WI38 (cell line): ENCODE results near the gene COL6A5.

Experiments
- H3K4me3 ChIP-seq: 2 replicates; pipeline ENCODE4 v1.5.1; 2011; ENCODE audit warnings: low read depth, mild to moderate bottlenecking, control low read depth, low read length
- TF ChIP-seq, protein P1 (sequence below): IDR thresholded peaks from 2 replicates; pipeline ENCODE4 v1.5.1; 2012; ENCODE audit warnings: low read depth, mild to moderate bottlenecking, control low read depth, low read length

COL6A5 gene

DNA sequence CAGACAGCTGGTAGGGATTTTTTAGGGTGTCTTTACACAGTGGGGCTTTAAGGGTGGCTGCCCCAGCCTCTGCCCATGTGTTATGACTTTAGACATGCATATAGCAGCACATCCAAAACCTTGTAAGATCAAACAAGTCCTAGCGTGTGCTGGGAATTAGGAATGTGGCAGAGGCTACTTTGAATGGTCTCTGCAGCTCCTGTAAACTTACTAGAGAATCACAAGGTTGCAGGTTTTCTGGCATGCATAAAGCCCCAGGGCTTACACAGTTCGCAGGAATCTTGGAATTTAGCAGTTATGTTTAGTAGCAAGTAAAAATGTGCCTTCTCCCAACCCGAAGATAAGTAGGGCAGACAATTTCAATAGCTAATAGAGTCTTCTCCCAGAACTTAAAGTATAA is 124.7 kb downstream of the COL6A5 start:
- TF ChIP-seq, protein P1, sequence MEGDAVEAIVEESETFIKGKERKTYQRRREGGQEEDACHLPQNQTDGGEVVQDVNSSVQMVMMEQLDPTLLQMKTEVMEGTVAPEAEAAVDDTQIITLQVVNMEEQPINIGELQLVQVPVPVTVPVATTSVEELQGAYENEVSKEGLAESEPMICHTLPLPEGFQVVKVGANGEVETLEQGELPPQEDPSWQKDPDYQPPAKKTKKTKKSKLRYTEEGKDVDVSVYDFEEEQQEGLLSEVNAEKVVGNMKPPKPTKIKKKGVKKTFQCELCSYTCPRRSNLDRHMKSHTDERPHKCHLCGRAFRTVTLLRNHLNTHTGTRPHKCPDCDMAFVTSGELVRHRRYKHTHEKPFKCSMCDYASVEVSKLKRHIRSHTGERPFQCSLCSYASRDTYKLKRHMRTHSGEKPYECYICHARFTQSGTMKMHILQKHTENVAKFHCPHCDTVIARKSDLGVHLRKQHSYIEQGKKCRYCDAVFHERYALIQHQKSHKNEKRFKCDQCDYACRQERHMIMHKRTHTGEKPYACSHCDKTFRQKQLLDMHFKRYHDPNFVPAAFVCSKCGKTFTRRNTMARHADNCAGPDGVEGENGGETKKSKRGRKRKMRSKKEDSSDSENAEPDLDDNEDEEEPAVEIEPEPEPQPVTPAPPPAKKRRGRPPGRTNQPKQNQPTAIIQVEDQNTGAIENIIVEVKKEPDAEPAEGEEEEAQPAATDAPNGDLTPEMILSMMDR = no peak
- H3K4me3 ChIP-seq = no peak overlapping the region

DNA sequence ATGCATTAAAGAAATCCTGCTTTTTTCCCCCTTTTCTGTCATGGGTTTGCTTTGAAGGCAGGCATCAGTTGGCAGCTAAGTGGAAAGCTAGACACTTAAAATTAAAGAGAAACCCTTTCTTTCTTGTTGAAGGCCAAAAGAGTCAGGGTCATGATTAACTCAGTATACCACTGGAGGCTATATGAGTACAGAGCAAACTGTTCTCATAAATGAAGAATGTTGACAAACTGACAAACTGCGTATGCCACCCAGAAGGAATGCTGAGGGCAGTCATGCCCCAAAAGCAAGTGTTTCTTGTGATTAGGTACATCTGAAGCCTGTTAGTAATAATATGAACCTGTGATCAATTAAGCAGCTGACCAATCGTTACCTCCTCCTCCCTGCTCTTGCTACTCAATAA is 127.9 kb downstream of the COL6A5 start:
- no peak overlapping the region for H3K4me3 ChIP-seq

DNA sequence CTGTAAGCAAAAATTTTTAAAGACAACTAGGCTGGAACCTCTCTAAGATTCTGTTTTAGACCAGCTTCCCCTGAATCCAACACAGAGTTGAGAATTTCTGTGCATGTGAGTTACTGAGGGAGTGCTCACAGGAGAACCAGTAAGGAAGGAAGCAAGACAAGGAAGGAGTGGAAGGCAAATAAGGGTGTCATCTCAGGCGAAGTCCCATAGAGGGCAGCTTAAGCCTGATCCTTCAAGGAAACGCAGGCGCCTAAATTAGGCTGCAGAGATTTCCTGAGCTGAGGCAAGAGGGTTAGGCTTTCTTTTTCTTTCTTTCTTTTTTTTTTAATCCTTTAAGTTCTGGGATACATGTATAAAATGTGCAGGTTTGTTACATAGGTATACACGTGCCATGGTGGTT is 135.3 kb downstream of the COL6A5 start:
- no peak overlapping the region for H3K4me3 ChIP-seq
- TF ChIP-seq, protein P1 = no peak

More for the DNA sequence above, 127.9 kb downstream of the COL6A5 start:
- TF ChIP-seq, protein P1 = no peak

DNA sequence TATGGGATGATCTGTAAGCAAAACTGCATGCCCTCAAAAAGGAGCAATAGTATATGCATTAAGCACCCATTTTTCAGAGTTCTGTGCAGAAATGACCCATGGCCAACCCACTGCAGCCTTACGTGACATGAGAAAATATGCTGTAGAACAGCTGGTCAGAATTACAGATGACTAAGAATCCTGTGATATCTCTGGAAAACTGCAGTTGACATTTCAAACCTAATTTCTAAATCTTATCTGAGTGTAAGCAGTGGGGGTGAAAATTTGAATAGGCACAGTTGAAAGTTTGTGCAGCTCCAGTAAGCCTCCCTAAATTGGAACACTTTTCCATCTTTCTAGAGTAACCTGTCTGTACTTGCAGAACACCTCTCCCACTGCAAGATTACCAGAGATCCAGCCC is 142.8 kb downstream of the COL6A5 start:
- no peak overlapping the region for H3K4me3 ChIP-seq
- TF ChIP-seq, protein P1 = no peak

DNA sequence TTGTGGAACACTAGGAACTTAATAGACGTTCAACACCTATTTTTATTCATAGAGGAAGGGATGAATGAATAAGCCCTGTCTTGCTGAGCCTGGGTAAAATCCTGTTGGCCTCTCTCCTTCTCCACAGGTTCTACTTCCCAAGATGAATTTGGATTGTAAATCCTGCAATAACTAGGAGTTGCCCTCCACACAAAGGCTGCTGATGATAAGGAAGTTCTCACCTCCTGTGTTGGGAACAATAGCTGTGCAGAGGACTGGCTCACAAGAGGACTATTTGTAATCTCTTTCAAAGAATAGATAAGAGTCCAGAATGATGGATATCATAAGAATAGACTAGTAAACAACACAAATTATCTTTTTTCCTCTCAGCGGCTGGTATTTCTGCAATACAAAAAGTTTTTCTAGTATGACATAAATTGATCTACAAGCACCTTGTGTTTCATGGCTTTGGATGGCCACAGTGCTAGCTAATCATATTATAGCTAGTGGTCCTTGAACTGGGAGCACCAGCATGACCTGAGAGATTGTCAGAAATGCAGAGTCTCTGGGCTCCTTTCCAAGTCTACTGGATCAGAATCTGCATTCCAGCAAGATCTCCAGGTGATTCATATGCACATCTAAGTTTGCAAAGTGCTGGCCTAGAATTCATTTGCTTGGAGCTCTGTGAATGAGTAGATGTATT is 143.4 kb downstream of the COL6A5 start:
- TF ChIP-seq, protein P1 = no peak
- H3K4me3 ChIP-seq = no peak overlapping the region

DNA sequence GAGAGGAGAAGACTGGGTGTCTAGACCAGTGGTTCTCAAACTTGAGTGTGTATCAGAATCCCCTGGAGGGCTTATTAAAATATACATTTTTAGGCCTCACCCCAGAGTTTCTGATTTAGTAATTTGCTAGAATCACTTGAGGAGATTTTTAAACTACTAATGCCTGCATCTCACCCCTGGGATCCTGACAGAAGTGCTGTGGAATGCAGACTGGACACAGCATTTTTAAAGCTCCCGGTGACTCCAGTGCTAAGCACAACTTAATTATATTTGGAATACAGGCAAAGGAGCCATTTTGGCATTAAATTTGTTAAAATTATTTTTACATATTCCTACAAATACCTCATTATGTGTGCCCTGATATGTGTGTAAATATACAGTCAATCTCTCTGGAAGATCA is 144.8 kb downstream of the COL6A5 start:
- H3K4me3 ChIP-seq = no peak overlapping the region
- TF ChIP-seq, protein P1 = no peak

DNA sequence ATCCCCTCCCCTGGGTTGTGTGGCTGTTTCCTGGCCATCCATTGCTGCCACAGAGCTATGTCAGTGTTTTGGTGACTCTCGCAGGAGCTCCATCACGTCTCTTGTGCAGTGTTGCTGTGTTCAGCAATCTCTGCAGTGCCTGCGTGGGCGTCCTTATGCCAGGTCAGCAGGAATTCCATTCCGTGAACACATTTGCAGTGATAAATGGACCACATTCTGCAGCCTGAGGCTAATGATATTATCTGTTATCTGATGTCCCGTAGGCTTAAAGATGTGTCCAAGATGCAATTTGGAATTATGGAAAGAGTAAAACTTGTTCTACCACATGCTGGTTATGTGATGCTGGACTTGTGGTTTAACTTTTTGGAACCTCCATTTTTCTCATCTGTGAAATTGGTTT is 146.0 kb downstream of the COL6A5 start:
- TF ChIP-seq, protein P1 = no peak
- no peak overlapping the region for H3K4me3 ChIP-seq
